GM19043 (cell line): Measurements from ENCODE around the gene ARL5C.
A peak's percentile ranks its signal among the peaks of the same experiment; 100 is the strongest.

Experiments used
- ATAC-seq: cut with Tn5 transposase; IDR thresholded peaks from one replicate; pipeline ENCODE4 v1.9.1; 2021; ENCODE audit warnings: low read depth; ENCODE audit not compliant: unreplicated experiment

Gene ARL5C

GRCh38 chr17:39165841-39166349 lies at the start of gene ARL5C:
TSS of gene ARL5C (minus strand) at chr17:39166161. CDS start at chr17:39165760, 401 bp downstream.
- ATAC-seq, result no peak

- ATAC-seq, result no peak
These were observed 47.9 kb upstream of the ARL5C start for GRCh38 chr17:39213852-39214251.

- no peak for ATAC-seq
These were observed 47.0 kb upstream of the ARL5C start for GRCh38 chr17:39212841-39213480.

GRCh38 chr17:39212195-39212810 lies 46.3 kb upstream of the ARL5C start:
- ATAC-seq, result no peak

- no peak for ATAC-seq
These were observed 44.1 kb upstream of the ARL5C start for GRCh38 chr17:39210093-39210434.

DNA sequence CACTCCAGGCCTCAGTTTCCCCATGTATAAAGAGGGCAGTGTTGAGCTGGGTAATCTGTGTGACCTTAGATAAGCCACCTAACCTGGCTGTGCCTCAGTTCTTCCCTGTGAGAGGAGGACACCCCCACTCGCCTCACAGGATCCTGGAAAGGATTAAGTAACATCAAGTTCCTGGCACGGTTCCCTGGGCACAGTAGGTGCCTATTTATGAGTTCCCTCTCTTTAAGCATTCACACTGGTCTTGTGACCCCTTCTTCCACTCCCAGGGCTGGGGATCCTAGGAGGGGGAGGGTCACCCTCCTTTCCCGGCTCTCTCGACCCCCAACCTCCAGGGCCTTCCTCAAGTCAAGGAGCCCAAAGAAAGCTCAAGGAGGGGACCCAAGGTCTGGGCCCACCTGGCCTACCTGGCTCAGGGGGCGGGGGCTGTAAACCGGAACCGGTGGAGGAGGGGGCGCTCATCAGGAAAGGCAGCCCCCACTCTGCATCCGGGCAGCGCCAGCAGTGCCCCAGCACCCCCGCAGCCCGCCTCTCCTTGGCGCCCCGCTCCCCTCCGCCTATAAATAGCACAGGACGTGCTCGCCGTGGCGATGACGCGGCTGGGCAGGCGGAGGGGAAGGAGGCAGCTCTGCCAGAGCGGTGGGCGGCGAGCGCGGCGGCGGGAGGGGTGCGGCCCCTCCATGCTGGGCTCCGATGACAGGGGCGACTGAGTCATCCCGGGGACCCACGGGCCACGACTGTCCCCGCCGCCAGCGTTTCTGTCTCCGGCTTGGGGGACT lies 43.5 kb upstream of the ARL5C start:
- ATAC-seq, result no peak

GRCh38 chr17:39208893-39209292 lies 42.9 kb upstream of the ARL5C start:
- peak; percentile 47 for ATAC-seq

DNA sequence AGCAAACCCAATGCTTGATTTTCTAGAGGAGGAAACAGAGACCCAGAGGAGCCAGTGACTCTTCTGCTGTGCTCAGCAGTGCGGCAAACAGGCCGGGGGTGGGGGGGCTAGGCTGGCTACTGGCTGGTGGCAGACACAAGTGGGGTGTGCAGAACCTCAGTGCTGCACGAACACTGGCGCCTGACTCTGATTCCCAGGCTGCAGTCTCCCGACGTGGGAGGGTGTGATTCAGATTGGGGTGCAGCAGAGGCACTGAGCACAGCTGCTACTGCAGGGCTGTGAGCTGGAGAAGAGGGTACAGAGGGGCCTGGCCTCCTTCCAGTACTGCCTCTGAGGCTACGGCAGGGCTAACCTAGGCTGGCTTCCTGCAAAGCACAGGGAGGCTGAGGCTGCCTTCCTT lies 42.2 kb upstream of the ARL5C start:
- ATAC-seq, result no peak

DNA sequence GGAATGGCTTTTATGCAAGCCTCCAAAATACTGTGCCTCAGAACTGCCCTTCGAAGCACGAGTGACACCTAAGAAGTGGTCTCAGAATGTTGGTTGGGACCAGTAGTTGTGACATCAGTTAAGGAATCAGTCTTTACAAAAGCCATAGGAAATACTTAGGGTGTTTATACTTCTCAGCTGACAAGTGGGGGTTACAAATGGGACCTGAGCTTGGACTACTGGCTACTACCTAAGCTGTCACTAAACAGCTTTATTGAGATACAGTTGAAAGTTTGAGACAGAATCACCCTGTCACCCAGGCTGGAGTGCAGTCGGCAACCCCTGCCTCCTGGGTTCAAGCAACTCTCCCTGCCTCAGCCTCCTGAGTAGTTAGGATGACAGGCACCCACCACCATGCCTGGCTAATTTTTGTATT lies 39.2 kb upstream of the ARL5C start:
- no peak for ATAC-seq

GRCh38 chr17:39204245-39204644 lies 38.3 kb upstream of the ARL5C start:
- ATAC-seq, result no peak

- ATAC-seq, result no peak
These were observed 35.1 kb upstream of the ARL5C start for GRCh38 chr17:39200957-39201510.

GRCh38 chr17:39200070-39200879 lies 34.3 kb upstream of the ARL5C start, which contains the start of gene RPL19:
TSS of gene RPL19 (plus strand) at chr17:39200283. CDS start at chr17:39200345, 62 bp downstream.
- peak; percentile 63 for ATAC-seq

DNA sequence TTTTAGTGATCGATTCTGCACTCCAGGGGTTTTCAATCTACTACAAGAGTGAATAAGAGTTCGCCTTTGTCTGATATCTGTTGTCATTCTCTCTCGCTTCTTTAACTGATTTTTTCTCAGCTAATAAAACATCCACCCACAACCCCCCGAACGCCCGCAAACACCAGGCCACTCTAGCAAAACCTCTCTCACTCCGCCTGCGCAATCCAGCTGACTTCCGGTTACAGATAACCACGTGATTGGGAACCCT lies 33.8 kb upstream of the ARL5C start:
- ATAC-seq, result peak; percentile 50

- ATAC-seq, result no peak
These were observed 32.2 kb upstream of the ARL5C start for GRCh38 chr17:39198186-39198566.

GRCh38 chr17:39197380-39198185 lies 31.6 kb upstream of the ARL5C start, which contains the start of gene CACNB1:
TSS of gene CACNB1 (minus strand) at chr17:39197669. CDS start at chr17:39197495, 174 bp downstream.
- ATAC-seq, result no peak

GRCh38 chr17:39196808-39197291 lies 30.9 kb upstream of the ARL5C start:
- ATAC-seq, result no peak

DNA sequence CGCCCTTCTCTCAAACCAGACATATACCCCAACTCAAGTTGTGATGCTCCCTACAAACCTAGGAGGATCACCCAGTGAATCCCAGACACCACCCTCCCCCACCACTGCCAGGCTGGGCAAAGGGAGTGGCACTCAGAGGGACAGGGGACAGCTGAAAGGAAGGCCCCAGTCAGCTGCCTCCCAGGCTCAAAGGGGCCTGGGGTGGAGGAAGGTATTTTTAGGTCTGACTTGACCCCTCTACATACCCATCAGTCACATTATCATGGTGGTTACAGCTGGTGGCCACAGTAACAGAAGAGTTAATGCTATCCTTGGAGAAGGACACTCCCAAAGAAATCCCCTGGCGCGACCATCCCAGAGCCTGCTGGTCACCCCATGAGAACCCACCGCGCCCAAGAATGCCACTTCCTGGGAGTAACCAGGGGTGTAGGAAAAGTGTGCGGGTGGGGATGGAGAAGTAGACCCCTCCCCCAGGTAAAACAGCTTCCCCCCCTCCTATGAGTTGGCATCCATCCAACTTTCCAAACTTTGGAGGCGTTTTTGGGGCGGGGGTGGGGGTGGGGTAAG lies 30.4 kb upstream of the ARL5C start:
- ATAC-seq, result no peak

- ATAC-seq, result no peak
These were observed 29.7 kb upstream of the ARL5C start for GRCh38 chr17:39195568-39196160.

GRCh38 chr17:39194985-39195524 lies 29.1 kb upstream of the ARL5C start:
- no peak for ATAC-seq
